ENCODE results near the gene ECM2. TPM values are rescaled to one million over a fixed set of nuclear protein-coding genes. Genes with fewer than 3 reads are reported as not detected.
"Not testable (repeated sequence)": the region's sequence is repeated elsewhere in the genome, so short reads cannot be mapped to it uniquely, and the experiment has no call there.

The ECM2 gene
- total RNA-seq: not detected

GRCh38 chr9:92535940-92536850 is at the start of gene ECM2:
Gene ECM2, minus strand, starts transcription at chr9:92535990. Its CDS starts 13,124 bp downstream, at chr9:92522866.
- ATAC-seq: no peak
- no peak for DNase-seq (ENCODE audit: low spot score in 2 of 2)
- peaks cover 0 to 4% of the 10 kb centered on the region in 2 donors for H3K9me3 Mint-ChIP-seq
- no peaks in the 10 kb centered on the region for H3K36me3 Mint-ChIP-seq
- H3K27ac Mint-ChIP-seq: no peak within 1 kb of the TSS

DNA sequence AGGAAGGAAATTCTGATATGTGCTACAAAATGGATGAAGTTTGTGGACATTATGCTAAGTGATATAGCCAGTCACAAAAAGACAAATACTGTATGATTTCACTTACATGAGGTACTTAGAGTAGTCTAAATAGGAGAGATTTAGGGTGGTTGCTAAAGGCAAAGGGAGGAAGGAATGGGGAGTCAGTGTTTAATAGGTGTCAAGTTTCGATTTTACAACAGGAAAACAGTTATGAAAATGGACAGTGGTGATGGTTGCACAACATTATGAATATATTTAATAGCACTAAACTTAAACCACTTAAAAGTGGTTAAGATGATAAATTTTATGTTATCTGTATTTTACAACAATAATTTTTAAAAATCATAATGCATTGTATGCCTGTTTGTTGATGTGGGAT is 40.4 kb upstream of the ECM2 start:
- ATAC-seq (no peak), DNase-seq (ENCODE audit: low spot score in 2 of 2) (no peak)
- Mint-ChIP-seq H3K36me3 (peaks cover 0 to 14% of the 10 kb centered on the region in 2 donors), H3K27ac (no peak overlapping the region), H3K9me3 (peaks cover 4 to 8% of the 10 kb centered on the region in 2 donors)

DNA sequence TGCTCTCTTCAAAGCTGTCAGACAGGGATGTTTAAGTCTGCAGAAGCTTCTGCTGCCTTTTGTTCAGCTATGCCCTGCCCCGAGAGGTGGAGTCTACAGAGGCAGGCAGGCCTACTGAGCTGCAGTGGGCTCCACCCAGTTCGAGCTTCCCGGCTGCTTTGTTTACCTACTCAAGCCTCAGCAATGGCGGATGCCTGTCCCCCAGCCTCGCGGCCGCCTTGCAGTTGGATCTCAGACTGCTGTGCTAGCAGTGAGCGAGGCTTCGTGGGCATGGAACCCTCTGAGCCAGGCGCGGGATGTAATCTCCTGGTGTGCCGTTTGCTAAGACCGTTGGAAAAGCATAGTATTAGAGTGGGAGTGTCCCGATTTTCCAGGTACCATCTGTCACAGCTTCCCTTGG is 37.8 kb upstream of the ECM2 start:
- DNase-seq (ENCODE audit: low spot score in 2 of 2); H3K9me3 Mint-ChIP-seq; H3K27ac Mint-ChIP-seq; ATAC-seq: not testable (repeated sequence)
- H3K36me3 Mint-ChIP-seq: peaks cover 0 to 15% of the 10 kb centered on the region in 2 donors

DNA sequence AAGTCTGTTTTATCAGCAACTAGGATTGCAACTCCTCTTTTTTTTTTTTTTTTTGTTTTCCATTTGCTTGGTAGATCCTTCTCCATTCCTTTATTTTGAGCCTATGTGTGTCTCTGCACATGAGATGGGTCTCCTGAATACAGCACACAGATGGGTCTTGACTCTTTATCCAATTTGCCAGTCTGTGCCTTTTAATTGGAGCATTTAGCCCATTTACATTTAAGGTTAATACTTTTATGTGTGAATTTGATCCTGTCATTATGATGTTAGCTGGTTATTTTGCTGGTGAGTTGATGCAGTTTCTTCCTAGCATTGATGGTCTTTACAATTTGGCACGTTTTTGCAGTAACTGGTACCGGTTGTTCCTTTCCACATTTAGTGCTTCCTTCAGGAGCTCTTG is 36.1 kb upstream of the ECM2 start:
- not testable (repeated sequence) for H3K27ac Mint-ChIP-seq, H3K9me3 Mint-ChIP-seq

DNA sequence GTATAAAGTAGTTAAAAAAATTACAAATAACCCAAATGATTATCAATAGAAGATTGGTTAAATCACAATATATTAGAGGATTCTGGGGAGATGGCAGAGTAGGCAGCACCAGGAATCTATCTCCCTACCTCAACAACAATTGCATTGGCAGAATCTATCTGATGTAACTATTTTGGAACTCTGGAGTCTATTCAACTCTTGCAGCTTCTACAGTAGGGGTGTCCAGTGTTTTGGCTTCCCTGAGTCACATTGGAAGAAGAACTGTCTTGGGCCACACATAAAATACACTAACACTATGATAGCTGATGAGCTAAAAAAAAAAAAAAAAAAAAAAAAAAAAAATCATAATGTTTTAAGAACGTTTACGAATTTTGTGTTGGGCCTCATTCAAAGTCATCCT is 29.2 kb upstream of the ECM2 start:
- H3K27ac Mint-ChIP-seq: no peak overlapping the region
- peaks cover 4 to 11% of the 10 kb centered on the region in 2 donors for H3K9me3 Mint-ChIP-seq
- ATAC-seq (no peak), DNase-seq (ENCODE audit: low spot score in 2 of 2) (no peak)
- peaks cover 0 to 14% of the 10 kb centered on the region in 2 donors for H3K36me3 Mint-ChIP-seq

More for the DNA sequence above, 36.1 kb upstream of the ECM2 start:
- H3K36me3 Mint-ChIP-seq: peaks cover 0 to 15% of the 10 kb centered on the region in 2 donors
- not testable (repeated sequence) for ATAC-seq; DNase-seq (ENCODE audit: low spot score in 2 of 2)

DNA sequence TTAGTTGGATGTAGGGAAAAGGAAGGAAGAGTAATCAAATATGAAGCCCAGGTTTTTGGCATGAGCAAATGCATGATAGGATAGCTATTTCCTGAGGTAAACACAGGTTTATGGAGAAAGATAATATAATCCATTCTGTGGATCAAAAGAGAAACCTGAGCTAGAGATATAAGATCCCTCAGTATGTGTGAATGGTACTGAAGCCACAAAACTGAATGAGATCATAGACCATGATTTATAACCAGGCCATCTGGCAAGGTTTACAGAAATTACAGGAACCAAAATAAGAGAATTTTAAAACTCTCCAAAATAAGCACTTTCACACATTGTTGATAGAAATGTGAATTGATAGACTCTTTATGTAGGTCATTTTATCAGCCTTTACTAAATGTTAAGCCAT is 28.7 kb upstream of the ECM2 start:
- H3K27ac Mint-ChIP-seq: no peak overlapping the region
- peaks cover 4 to 11% of the 10 kb centered on the region in 2 donors for H3K9me3 Mint-ChIP-seq
- H3K36me3 Mint-ChIP-seq: peaks cover 0 to 14% of the 10 kb centered on the region in 2 donors
- DNase-seq (ENCODE audit: low spot score in 2 of 2): no peak
- no peak for ATAC-seq

- Mint-ChIP-seq H3K9me3 (peaks cover 4 to 11% of the 10 kb centered on the region in 2 donors), H3K27ac (no peak overlapping the region), H3K36me3 (peaks cover 0 to 14% of the 10 kb centered on the region in 2 donors)
- ATAC-seq (no peak), DNase-seq (ENCODE audit: low spot score in 2 of 2) (no peak)
Observed at GRCh38 chr9:92563116-92564100, 27.6 kb upstream of the ECM2 start.

GRCh38 chr9:92562461-92562967 is 26.7 kb upstream of the ECM2 start:
- Mint-ChIP-seq H3K9me3 (peaks cover 4 to 11% of the 10 kb centered on the region in 2 donors), H3K27ac (no peak overlapping the region), H3K36me3 (peaks cover 5 to 18% of the 10 kb centered on the region in 2 donors)
- ATAC-seq (no peak), DNase-seq (ENCODE audit: low spot score in 2 of 2) (no peak)

- Mint-ChIP-seq H3K27ac (no peak overlapping the region), H3K9me3 (peaks cover 4 to 10% of the 10 kb centered on the region in 2 donors), H3K36me3 (peaks cover 5 to 17% of the 10 kb centered on the region in 2 donors)
- DNase-seq (ENCODE audit: low spot score in 2 of 2): no peak
- ATAC-seq: no peak
Observed at GRCh38 chr9:92561374-92562330, 25.9 kb upstream of the ECM2 start.

GRCh38 chr9:92558612-92559374 is 23.0 kb upstream of the ECM2 start:
- peaks cover 5 to 12% of the 10 kb centered on the region in 2 donors for H3K36me3 Mint-ChIP-seq
- no peak overlapping the region for H3K27ac Mint-ChIP-seq
- ATAC-seq (no peak), DNase-seq (ENCODE audit: low spot score in 2 of 2) (no peak)
- H3K9me3 Mint-ChIP-seq: no peaks in the 10 kb centered on the region

GRCh38 chr9:92550765-92551164 is 15.0 kb upstream of the ECM2 start:
- no peak for DNase-seq (ENCODE audit: low spot score in 2 of 2)
- H3K27ac Mint-ChIP-seq: no peak overlapping the region
- H3K9me3 Mint-ChIP-seq: no peaks in the 10 kb centered on the region
- no peak for ATAC-seq
- H3K36me3 Mint-ChIP-seq: peaks cover 5% of the 10 kb centered on the region in 2 donors

DNA sequence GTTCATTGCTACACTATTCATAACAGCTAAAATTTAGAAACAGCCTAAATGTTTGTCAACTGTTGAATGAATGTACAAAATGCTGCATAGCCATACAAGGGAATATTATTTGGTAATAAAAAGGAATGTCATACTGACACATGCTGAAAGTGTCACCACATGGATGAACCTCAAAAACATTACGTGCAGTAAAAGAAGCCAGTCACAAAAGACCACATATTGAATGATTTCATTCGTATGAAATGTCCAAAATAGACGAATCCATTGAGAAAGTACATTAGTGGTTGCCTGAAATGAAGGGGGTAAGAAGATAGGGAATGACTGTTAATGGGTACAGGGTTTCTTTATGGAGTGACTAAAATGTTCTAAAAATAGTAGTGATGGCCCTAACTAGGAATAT is 11.6 kb upstream of the ECM2 start:
- H3K36me3 Mint-ChIP-seq: peaks cover 5% of the 10 kb centered on the region in 2 donors
- no peaks in the 10 kb centered on the region for H3K9me3 Mint-ChIP-seq
- H3K27ac Mint-ChIP-seq: no peak overlapping the region
- DNase-seq (ENCODE audit: low spot score in 2 of 2) (no peak), ATAC-seq (no peak)

DNA sequence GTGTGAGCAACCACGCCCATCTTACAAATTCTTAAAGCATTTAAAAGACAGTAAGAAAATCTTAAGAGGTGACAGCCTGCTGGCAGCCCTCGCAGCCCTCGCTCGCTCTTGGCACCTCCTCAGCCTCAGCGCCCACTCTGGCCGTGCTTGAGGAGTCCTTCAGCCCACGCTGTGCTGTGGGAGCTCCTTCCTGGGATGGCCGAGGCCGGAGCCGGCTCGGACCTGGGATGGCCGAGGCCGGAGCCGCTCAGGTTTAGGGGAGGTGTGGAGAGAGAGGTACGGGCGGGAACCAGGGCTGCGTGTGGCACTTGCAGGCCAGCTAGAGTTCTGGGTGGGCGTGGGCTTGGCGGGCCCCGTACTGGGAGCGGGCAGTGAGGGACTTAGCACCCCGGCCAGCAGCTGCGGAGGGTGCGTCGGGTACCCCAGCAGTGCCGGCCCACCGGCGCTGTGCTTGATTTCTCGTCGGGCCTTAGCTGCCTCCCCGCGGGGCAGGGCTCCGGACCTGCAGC is 9.3 kb upstream of the ECM2 start:
- no peak for ATAC-seq
- H3K36me3 Mint-ChIP-seq: peaks cover 5% of the 10 kb centered on the region in 2 donors
- H3K9me3 Mint-ChIP-seq: no peaks in the 10 kb centered on the region
- no peak overlapping the region for H3K27ac Mint-ChIP-seq
- no peak for DNase-seq (ENCODE audit: low spot score in 2 of 2)

- H3K27ac Mint-ChIP-seq: no peak overlapping the region
- peaks cover 5% of the 10 kb centered on the region in 2 donors for H3K36me3 Mint-ChIP-seq
- H3K9me3 Mint-ChIP-seq: no peaks in the 10 kb centered on the region
- DNase-seq (ENCODE audit: low spot score in 2 of 2) (no peak), ATAC-seq (no peak)
Observed at GRCh38 chr9:92543972-92544371, 8.2 kb upstream of the ECM2 start.

DNA sequence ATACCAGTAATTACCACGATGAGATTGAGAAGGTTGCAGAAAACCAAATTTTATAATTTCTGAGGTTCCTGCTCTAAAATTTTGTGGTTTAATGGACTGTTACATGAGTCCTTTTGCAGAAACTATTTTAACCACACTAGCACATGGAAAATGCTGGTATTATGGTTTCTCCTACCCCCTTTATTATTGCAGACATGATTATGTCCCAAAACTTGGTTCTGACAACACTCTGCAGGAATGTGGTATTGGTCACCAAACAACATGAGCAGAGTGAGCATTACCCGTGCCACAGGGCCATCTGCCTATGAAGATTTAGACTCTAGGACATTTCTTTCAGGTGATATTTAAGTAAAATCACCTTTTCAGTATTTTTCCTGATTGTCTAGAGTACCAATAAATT is 2.8 kb upstream of the ECM2 start:
- no peak for ATAC-seq
- Mint-ChIP-seq H3K27ac (no peak overlapping the region), H3K9me3 (no peaks in the 10 kb centered on the region), H3K36me3 (no peaks in the 10 kb centered on the region)
- no peak for DNase-seq (ENCODE audit: low spot score in 2 of 2)

Measured in activated naive CD4-positive, alpha-beta T cell treated with anti-CD3 and anti-CD28 coated beads, Interleukin-2, amount 50 U/mL, for 72 hours (primary cell).